Measurements from ENCODE around the gene SLC35F4.

DNA sequence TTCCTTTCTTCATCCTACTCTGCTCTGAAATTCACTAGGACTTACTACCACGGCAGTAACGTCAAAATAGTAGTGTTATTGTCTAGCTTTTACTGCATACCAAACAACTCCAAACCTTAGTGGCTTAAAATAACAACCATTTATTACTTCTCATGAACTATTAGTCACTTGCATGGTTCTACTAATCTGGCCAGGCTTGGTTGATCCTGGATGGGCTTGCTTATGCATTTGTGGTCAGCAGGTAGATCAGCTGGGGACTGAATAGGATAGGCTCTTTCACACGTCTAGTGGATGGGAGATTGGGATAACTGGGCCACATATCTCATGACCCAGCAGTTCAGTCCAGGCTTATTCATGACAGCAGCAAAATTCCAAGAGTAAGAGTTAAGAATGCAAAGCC, 9.4 kb upstream of the SLC35F4 start:
- TF ChIP-seq CTCF (conservative IDR thresholded peaks at IDR 0.05; ENCODE audit: low read depth, low read length) = no peak
- TF ChIP-seq EZH2 (IDR thresholded peaks at IDR 0.05; ENCODE audit: borderline replicate concordance, low read depth, low read length, poor library complexity, severe bottlenecking) = no peak
